DMS153 treated with DMSO at 0.1 percent for 48 hours (cell line): ENCODE measurements around the gene FLII.
A peak's percentile ranks its signal among the peaks of the same experiment; 100 is the strongest.

Experiments
- DNase-seq: peaks from one replicate; lab custom pipeline; 2025; ENCODE audit not compliant: unreplicated experiment; lab: John Stamatoyannopoulos, UW

Gene FLII

DNA sequence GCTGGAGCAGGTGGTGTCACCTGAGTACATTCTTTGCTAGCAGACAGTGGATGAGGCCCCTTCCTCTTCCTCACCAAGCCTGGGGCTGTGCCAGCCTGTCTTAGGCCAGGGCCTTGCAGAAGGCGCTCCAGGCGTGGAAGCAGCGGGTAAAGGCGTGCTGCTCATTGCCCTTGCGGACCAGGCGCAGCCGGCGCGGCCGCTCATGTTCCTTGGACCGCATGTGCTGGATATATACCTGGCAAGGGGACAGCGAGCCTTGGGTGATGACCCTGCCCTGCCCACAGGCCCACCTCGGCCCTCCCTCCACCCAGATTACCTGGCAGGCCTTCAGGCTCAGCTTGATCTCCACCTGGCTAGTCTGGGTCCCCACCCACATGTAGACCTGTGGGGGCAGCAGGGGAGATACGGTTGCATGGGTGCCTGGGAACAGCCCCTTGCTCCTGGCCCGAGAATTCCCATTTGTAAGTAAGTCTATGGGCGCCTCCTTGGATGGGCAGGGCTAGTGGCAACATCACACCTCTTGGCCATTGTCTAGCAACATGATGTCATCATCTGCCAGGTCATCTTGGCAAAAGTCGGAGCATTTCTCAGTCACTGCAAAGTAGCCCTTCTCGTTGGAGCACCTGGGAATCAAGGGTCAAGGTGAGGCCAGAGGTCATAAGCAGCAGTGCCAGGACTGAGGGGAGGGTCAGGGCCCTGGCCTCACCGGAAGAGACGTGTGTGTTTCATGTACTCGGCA is 13.3 kb downstream of the FLII start:
- no peak for DNase-seq

DNA sequence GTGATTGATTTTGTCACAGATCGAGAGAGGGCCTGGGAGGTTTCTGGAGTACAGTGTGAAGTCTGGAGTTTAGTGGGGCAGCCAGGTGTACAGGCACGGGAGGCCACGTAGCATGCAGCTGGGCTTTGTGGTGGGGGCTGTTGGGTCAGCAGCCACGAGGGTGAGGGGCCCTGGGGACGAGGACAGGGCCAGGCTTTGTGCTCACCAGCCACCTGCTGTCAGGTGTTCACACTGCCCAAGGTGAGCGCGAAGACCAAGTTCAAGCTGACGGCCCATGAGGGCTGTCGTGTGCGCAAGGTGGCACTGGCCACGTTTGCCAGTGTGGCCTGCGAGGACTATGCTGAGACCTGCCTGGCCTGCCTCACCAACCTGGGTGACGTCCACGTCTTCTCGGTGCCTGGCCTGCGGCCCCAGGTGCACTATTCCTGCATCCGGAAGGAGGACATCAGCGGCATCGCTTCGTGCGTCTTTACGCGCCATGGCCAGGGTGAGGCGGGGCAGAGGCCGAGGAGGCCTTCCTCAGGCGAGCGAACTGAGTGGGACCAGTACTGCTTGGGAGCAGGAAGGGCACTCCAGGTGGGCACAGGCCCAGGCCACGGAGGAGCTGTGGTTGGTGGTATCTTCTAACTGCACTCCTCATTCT is 17.2 kb downstream of the FLII start:
- no peak for DNase-seq

DNA sequence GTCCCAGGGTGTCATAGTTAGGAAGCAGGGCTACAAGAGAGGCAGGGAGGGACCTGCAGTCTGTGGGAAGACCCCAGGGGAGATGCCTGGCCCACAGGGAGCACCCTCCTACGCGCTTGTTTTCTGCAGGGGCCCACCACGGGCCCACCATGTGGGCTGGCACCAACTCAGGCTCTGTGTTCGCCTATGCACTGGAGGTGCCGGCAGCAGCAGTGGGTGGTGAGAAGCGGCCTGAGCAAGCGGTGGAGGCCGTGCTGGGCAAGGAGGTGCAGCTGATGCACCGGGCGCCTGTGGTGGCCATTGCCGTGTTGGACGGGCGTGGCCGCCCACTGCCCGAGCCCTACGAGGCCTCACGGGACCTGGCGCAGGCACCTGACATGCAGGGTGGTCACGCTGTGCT is 18.1 kb downstream of the FLII start:
- DNase-seq = no peak

DNA sequence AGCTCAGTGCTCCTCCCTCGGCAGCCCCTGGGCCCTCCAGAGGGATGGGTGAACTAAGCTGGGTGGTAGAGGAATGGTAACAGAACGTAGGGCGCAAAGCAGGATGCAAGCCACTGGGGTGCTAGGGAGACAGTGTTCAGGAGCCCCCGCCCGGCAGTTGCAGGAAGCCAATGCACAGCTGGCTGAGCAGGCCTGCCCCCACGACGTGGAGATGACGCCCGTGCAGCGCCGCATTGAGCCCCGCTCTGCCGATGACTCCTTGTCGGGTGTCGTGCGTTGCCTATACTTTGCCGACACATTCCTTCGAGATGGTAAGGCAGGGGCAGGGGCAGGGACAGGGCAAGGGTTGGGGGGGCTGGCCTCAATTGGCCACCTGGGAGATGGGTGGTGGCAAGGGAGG is 20.2 kb downstream of the FLII start:
- no peak for DNase-seq

DNA sequence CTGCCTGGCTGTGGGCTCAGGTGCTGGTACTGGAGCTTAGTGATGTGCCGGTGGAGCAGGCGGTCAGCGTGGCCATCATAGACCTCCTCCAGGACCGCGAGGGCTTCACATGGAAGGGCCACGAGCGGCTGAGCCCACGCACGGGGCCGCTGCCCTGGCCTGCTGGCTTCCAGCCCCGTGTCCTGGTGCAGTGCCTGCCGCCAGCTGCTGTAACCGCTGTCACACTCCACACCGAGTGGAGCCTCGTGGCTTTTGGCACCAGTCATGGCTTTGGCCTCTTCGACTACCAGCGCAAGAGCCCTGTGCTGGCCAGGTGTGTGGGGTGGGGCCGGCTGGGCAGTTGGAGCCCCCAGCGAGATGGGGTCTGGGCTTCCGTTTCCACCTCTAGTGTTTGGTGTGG is 21.1 kb downstream of the FLII start:
- no peak for DNase-seq

DNA sequence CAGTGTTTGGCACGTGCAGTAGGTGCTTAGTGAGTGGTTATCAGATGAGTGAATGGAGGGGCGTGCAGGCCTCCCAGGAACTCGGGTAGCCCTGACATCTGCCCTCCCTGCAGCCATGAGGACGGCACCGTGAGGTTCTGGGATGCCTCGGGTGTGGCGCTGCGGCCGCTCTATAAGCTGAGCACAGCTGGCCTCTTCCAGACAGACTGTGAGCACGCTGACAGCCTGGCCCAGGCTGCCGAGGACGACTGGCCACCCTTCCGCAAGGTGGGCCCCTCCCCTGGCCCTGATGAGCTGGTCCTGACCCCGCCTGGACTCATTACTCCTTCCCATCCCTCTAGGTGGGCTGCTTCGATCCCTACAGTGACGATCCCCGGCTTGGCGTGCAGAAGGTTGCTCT is 22.0 kb downstream of the FLII start:
- DNase-seq = no peak

DNA sequence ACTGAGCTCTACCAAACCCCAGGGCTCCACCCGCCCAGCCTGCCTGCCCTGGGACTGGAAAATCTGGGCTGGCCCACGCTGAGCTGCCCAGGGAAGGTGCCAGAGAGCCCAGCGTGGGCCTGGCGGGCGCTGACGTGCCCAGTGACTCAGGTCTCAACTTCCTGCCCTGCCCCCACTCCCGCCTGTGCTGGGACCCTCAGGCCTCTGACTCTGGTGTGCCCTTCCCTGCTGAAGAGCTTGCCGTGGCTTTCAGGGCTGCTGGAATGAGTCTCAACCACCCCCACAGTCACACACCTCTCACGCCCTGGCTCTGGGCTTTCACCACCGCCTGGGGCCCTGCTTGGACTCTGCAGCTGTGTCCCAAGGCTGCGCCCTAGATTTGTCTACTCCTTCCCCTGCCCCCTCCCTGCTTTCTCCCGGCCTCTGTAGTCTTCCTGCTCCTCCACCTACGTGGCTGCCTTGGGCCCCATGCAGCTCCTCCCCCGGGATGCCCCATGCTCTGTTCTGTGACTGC is 22.7 kb downstream of the FLII start:
- no peak for DNase-seq

DNA sequence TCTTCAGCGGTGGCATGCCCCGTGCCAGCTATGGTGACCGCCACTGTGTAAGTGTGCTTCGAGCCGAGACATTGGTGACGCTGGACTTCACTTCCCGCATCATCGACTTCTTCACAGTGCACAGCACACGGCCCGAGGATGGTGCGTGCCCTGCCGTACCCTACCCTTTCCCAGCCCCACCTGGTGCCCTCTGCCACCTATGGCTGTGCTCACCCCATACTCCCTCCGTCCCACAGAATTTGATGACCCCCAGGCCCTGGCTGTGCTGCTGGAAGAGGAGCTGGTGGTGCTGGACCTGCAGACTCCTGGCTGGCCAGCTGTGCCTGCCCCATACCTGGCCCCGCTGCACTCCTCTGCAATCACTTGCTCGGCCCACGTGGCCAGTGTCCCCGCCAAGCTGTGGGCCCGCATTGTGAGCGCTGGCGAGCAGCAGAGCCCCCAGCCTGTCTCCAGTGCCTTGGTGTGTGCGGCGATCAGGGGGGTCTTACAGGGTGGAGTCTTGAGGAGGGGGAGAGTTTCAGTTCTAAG is 23.6 kb downstream of the FLII start:
- DNase-seq = no peak

DNA sequence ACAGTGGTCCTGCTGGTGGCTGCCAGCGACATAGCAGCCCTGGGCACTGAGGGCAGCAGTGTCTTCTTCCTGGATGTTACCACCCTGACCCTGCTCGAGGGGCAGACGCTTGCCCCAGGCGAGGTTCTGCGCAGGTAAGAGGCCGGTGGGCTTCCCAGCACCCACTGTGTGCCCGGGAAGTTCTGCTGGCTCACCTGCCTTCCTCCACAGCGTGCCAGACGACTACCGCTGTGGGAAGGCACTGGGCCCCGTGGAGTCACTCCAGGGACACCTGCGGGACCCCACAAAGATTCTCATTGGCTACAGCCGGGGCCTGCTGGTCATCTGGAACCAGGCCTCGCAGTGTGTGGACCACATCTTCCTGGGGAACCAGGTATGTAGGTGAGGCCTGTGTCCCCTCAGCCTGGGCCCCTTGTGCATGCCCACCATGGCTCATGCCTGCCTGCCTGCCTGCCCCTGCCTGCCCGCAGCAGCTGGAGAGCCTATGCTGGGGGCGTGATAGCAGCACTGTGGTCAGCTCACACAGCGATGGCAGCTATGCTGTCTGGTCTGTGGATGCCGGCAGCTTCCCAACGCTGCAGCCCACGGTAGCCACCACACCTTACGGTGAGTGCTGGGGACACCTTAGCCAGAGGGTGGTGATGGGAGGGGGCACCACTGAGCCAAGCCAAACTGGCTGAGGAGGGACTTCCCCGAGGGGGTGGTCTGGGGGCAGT is 24.6 kb downstream of the FLII start:
- no peak for DNase-seq

DNA sequence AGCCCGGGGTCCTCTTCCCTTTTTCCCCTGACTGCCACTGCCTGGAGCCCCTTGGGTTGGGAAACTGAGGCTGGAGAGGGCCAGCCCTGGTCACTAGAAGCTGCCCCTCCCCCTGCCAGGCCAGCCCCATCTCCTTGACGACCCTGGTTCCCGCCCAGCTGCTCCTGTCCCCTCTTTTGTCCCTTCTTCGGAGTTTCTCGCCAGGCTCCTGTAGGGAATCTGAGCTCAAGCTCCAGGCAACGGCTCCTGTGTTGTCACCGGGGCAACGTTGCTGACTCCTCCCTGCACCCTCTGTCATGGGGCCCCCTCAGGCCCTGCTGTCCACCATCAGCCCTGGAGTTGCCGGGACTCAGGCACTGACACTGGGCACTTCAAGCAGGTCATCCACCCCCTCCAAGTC is 27.4 kb downstream of the FLII start:
- no peak for DNase-seq

DNA sequence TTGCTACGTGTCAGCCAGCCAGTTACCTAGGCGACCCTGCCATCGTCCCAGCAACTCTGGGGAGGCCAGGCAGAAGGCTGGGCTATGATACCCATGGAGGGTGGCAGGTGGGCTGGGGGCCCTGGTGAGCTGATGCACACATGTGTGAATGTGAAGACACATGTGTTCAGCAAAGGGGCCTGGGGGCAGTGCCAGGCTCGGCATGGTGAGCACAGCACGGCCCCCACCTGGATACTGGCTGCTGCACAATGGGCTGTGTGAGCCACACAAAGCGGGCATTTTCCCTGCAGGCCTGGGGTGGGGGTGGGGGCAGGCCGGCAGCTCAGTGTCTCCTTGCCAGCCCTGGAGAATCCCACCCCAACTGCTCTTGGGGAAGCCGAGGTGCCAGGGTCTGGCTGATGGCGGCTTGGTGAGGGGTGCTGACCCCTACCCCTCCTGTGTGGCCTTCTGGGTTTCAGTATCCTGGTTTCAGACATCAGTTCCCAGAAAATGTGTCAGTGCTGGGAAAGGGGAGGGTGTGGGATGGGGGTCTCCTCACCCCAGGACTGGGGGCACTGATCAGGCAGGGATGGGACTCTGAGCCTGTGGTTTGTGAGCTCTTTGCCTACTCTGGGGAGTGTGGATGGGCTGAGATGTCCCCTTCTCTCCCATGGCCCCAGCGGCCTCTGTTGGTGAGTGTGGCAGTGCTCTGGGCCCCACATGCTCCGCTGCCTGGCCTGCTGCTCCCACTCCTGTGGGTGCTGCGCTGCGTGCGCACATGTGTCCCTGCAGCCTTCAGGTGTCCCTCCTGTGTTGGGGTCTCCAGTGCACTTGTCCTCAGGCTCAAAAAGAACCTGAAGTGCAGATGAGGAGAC is 28.0 kb downstream of the FLII start:
- DNase-seq = no peak

DNA sequence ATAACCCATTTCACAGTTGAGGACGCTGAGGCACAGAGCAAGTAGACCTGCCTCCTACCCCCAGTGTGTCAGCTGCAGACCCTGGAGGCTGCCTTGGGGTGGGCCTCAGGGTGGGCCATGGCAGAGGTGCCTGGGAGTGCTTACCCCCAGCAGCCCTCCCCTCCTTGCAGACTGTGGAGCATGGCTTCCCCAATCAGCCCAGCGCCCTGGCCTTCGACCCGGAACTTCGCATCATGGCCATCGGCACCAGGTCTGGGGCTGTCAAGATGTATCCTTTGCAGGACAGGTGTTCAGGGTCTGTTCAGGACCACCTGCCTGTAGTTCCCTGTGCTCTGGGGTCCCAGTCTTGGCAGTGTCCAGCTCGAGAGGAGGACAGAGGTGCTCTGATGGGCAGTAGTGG is 28.8 kb downstream of the FLII start:
- DNase-seq = no peak

DNA sequence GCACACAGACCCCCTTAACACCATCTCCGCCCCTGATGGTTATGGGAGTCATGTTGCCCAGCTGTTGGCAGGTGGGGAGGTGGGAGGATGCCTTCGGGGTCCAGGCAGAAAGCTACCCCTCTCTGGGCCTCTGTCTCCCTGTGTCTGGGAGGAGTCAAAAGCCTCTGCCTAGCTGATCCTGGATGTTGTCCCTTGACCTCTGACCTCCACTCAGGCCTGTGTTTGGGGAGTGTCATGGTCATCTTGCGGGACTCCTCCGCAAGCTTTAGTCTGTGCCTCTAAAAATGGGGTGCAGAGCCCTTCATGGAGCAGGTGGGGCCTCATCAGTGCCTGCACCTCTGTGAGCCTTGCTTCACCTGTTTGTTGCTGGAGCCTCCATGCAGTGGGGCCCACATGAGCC is 29.3 kb downstream of the FLII start:
- no peak for DNase-seq

DNA sequence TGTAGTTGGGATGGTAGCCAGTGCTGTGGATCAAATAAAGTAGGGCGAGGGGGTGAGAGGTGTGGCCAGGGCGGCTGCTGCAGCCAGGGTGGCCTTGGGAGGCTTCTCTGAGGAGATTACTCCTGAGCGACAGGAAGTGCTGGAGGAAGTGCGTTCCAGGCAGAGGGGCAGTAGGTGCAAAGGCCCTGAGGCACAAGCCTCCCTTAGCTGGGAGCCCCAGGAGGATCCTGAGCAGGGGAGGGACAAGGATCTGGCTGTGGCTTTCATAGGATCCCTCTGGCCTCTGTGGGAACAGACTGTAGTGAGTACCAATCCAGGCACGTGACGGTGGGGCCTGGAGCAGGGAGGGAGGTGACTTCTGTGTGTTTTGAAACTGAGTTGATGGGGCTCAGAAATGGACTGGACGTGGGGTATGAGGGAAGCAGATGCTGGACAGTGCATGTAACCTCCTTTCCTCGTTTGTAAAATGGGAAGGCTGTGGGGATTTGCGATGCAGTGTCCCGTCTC is 30.3 kb downstream of the FLII start:
- no peak for DNase-seq

DNA sequence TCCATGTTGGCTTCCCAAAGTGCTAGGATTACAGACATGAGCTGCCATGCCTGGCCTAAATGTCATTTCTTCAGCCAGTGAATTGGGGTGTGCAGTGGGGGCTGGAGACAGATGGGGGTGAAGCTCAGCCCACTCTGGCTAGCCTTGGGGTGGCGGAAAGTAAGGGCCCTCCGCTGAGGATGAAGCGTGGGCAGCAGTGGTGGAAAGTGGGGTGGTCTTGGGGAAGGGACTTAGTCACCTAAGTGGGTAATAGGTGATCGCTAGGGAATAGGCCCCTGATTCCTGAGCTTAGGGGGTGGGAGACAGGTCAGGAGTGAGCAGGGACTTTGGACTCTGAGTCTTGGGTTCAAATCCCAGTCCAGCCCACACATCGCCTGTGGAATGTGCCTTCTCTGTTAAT is 30.9 kb downstream of the FLII start:
- no peak for DNase-seq

DNA sequence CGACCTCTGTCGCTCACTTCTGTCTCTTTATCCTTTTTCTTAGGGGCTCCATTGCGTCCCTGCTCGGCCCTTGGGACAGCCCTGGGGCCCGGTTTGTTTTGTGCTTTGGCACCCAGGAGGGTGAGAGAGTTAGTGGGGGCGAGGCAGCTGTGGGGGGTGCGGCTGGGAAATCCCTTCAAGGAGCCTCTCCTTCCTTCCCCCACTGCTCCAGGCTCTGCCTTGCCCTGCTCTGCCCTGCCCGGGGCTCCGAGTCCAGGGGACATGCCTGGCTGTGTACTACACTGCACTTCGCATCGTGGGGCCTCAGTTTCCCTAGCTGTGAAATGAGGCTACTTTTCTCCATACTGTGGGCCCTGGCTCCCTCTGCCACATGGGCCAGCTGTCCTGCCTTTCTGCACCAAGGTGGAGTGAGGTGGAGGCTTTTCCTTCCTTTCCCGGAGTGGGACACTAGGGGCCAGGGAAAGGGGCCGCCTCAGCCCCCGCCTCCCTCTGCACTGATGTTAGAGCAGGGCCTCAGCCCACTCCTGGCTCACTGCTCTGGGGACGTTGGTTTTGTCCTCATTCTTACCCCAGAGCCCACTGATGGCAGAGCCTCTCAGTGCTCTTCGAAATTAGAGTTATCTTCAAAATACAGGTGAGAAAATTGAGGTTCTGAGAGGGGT is 32.1 kb downstream of the FLII start:
- DNase-seq = no peak

DNA sequence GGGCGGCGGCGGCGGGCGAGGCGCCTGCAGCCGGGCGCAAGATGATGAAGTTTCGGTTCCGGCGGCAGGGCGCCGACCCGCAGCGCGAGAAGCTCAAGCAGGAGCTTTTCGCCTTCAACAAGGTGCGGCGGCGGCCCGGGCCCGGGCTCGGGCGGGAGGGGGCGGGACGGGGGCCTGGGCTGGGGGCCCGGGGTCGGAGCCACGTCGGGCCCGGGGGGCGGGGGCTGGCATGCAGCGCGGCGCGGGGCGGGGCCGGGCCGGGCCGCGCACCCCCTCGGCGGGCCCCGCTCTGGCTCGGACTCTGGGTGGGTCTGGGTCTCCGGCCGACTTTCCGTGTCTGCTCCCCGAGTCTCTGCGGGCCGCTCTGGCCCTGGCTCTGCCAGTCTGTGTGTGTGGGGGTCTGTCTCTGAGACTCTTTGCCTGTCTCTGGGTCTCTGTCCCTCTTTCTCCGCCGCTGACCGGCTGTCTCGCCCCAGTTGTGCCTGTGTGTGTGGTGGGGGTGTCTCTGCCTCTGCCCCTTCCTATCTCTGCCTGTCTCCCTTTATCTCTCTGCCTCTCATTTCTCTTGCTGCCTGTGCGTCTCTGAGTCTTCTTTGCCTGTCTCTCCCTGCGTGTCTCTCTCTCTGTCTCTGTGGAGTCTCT is 32.8 kb downstream of the FLII start:
- DNase-seq = no peak

DNA sequence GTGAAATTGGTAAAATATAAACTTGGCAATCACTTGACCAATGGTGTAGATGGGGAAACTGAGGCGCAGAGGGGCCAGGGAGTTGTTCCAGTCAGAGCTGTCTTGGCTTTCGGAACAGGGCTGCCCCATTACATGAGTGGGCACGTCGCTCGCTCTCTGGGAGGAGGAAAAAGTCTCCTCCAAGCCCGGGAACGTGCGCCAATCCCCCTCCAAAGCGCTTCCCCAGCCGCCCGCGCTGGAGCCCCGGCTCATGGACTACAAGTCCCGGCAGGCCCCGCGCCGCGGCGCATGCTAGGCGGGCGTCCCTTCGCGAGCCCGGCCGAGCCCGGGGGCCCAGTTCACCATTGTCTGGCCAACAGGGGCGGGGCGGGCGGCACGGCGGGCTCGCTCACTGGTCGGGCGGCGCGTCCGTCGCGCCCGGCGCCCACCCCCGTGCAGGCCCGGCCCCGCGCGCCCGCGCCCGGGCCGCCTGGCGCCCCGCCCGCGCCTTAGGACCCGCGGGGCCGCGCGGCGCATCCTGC is 33.4 kb downstream of the FLII start, which contains the start of gene LLGL1:
Gene LLGL1, plus strand, starts transcription at position 515 of the 521 bp plus-strand sequence. CDS start 48 bp downstream, outside the sequence.
- peak; percentile 14 for DNase-seq

DNA sequence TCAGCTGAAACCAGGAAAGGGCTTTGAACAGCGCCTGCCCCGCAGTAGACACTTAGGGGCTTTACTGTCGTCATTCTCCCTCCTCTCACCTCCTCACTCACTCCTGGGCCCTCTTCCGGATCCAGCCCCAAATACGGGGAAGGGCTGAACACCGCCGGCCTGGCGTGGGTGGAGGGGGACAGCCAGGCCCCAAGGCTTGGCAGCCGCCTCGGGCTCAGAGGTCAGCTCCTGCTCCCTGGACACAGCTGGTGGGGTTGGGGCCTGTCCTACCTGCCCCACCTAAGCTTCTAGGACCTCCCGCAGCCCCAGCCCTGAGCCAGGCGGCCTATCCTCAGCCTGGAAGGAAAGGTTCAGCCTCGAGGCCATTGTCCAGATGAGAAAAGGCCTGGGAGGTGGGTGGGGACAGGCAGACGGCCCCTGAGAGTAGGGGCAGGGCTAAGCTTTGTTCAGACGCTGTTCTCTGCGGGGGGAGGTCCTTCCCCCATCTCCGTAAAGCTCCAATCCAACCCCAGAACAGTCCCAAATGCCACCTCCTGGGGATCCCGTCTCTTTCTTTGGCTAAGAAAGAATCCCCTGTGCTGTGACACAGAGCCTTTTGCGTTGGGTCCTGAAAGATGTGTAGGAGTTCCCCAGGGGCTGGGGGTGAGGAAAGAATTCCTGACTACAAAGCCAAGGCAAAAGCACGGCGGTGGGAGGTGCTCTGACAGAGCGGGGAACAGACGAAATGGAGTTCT is 34.0 kb downstream of the FLII start:
- no peak for DNase-seq
